ENCODE measurements around the gene GLB1L3.

GLB1L3 gene

GRCh38 chr11:134253188-134253993, 22.8 kb upstream of the GLB1L3 start, which contains the start of the genes ACAD8 and THYN1 (continued):
- TF ChIP-seq ZBTB17 (tag by site-specific recombination; IDR thresholded peaks at IDR 0.05) (peak; percentile 93), SETDB1 (IDR thresholded peaks at IDR 0.05; ENCODE audit: insufficient read length, low read length) (no peak), KLF16 (tag by site-specific recombination; IDR thresholded peaks at IDR 0.05) (peak; percentile 83), ZNF132 (tag by site-specific recombination; IDR thresholded peaks at IDR 0.05; ENCODE audit: borderline replicate concordance) (no peak), SP7 (tag by site-specific recombination; IDR thresholded peaks at IDR 0.05) (peak; percentile 67), ZNF664 (tag by site-specific recombination; IDR thresholded peaks at IDR 0.05) (0 out of 2 replicates have a peak, but pooled peaks have one; percentile 1), ZFHX2 (tag by site-specific recombination; conservative IDR thresholded peaks at IDR 0.05) (peak; percentile 86), ZNF174 (tag by site-specific recombination; IDR thresholded peaks at IDR 0.05) (no peak), ZBTB6 (tag by site-specific recombination; IDR thresholded peaks at IDR 0.05) (no peak), ZBTB8A (tag by site-specific recombination; IDR thresholded peaks at IDR 0.05) (0 out of 2 replicates have a peak, but pooled peaks have one; percentile 29), ZNF785 (tag by site-specific recombination; IDR thresholded peaks at IDR 0.05) (no peak), ZNF157 (tag by site-specific recombination; IDR thresholded peaks at IDR 0.05) (no peak), ZNF513 (tag by site-specific recombination; IDR thresholded peaks at IDR 0.05) (no peak), KLF1 (tag by site-specific recombination; IDR thresholded peaks at IDR 0.05) (peak; percentile 78), ZNF600 (tag by site-specific recombination; IDR thresholded peaks at IDR 0.05) (0 out of 2 replicates have a peak, but pooled peaks have one; percentile 86), ZNF629 (tag by site-specific recombination; IDR thresholded peaks at IDR 0.05) (peak; percentile 55; the same call in 1 of the 2 replicates), ZBTB20 (tag by site-specific recombination; IDR thresholded peaks at IDR 0.05) (peak; percentile 63), ZNF2 (tag by site-specific recombination; IDR thresholded peaks at IDR 0.05) (0 out of 2 replicates have a peak, but pooled peaks have one; percentile 37), ZNF76 (tag by site-specific recombination; IDR thresholded peaks at IDR 0.05; ENCODE audit: borderline replicate concordance, low read depth) (peak; percentile 97), PRDM10 (tag by site-specific recombination; IDR thresholded peaks at IDR 0.05) (peak; percentile 43; the same call in 1 of the 2 replicates), BCL11A (tag by site-specific recombination; IDR thresholded peaks at IDR 0.05; ENCODE audit: low read depth) (0 out of 2 replicates have a peak, but pooled peaks have one; percentile 24), ZBTB11 (tag by site-specific recombination; conservative IDR thresholded peaks at IDR 0.05; ENCODE audit: low read depth) (peak; percentile 73; the same call in 1 of the 2 replicates), ZFP37 (tag by site-specific recombination; IDR thresholded peaks at IDR 0.05) (0 out of 2 replicates have a peak, but pooled peaks have one; percentile 13), ZNF266 (tag by site-specific recombination; IDR thresholded peaks at IDR 0.05; ENCODE audit: low read depth) (no peak), BCL11B (tag by site-specific recombination; IDR thresholded peaks at IDR 0.05; ENCODE audit: low read depth) (peak; percentile 64; the same call in 1 of the 2 replicates), TRIM28 (IDR thresholded peaks at IDR 0.05; ENCODE audit: borderline replicate concordance, low read length) (peak; percentile 61; the same call in 1 of the 2 replicates), TCF7L2 (IDR thresholded peaks at IDR 0.05; ENCODE audit: borderline replicate concordance, low read depth, low read length) (no peak)
